HG02852 (cell line): ENCODE results near the gene WDR87.
"Not testable (repeated sequence)": the region's sequence is repeated elsewhere in the genome, so short reads cannot be mapped to it uniquely, and the experiment has no call there.

Experiments used
- ATAC-seq: cut with Tn5 transposase; IDR thresholded peaks from one replicate; pipeline ENCODE4 v1.9.1; 2021; ENCODE audit warnings: mild to moderate bottlenecking, moderate library complexity; ENCODE audit not compliant: unreplicated experiment

WDR87 gene

GRCh38 chr19:37931881-37932655, 25.7 kb upstream of the WDR87 start:
- ATAC-seq: no peak

GRCh38 chr19:37930416-37930815, 24.0 kb upstream of the WDR87 start:
- ATAC-seq: no peak

- no peak for ATAC-seq
These were observed 23.0 kb upstream of the WDR87 start for GRCh38 chr19:37929355-37929923.

- peak; percentile 61 for ATAC-seq
These were observed 22.3 kb upstream of the WDR87 start for GRCh38 chr19:37928527-37929286.

GRCh38 chr19:37926711-37927110, 20.3 kb upstream of the WDR87 start:
- no peak for ATAC-seq

GRCh38 chr19:37926255-37926654, 19.9 kb upstream of the WDR87 start:
- no peak for ATAC-seq

GRCh38 chr19:37925212-37925611, 18.8 kb upstream of the WDR87 start:
- no peak for ATAC-seq

GRCh38 chr19:37924573-37924972, 18.2 kb upstream of the WDR87 start:
- not testable (repeated sequence) for ATAC-seq

- ATAC-seq: no peak
These were observed 14.4 kb upstream of the WDR87 start for GRCh38 chr19:37920591-37921450.

GRCh38 chr19:37914908-37915307, 8.5 kb upstream of the WDR87 start:
- ATAC-seq: no peak

- no peak for ATAC-seq
These were observed 3.3 kb upstream of the WDR87 start for GRCh38 chr19:37909661-37910199.

- ATAC-seq: no peak
These were observed 1.5 kb upstream of the WDR87 start for GRCh38 chr19:37907735-37908455.

GRCh38 chr19:37906869-37907734, 708 bp upstream of the WDR87 start, which contains the start of gene SIPA1L3:
Gene SIPA1L3 (plus strand): TSS chr19:37907208. CDS start chr19:38081566, 174,358 bp downstream.
- ATAC-seq: peak; percentile 80

GRCh38 chr19:37903096-37903495, 3.3 kb downstream of the WDR87 start:
- no peak for ATAC-seq

GRCh38 chr19:37902668-37903067, 3.7 kb downstream of the WDR87 start:
- no peak for ATAC-seq

- ATAC-seq: no peak
These were observed 6.4 kb downstream of the WDR87 start for GRCh38 chr19:37899966-37900365.

GRCh38 chr19:37899453-37899852, 6.9 kb downstream of the WDR87 start:
- ATAC-seq: no peak

GRCh38 chr19:37896180-37896579, 10.2 kb downstream of the WDR87 start:
- ATAC-seq: no peak
